BE2C (cell line): ENCODE results near the gene TGFBR3.

Experiments
- DNase-seq: peaks from one replicate; pipeline ENCODE4 v3.0.0-alpha.2; 2020
- H3K27me3 ChIP-seq: fragments of 250-450 bp; sonication (Bioruptor Pico); 2 replicates; pipeline ENCODE4 v1.5.1; 2020; ENCODE audit warnings: mild to moderate bottlenecking
- H3K36me3 ChIP-seq: fragments of 250-450 bp; sonication (Bioruptor Pico); 2 replicates; pipeline ENCODE4 v1.5.1; 2020; ENCODE audit warnings: mild to moderate bottlenecking
- H3K4me1 ChIP-seq: fragments of 250-450 bp; sonication (Bioruptor Pico); 2 replicates; pipeline ENCODE4 v1.5.1; 2020
- H3K4me3 ChIP-seq: 2 replicates; pipeline ENCODE4 v1.5.1; 2011; ENCODE audit warnings: low read depth, low read length
- H3K9me3 ChIP-seq: fragments of 250-450 bp; sonication (Bioruptor Pico); 2 replicates; pipeline ENCODE4 v1.5.1; 2020
- CTCF ChIP-seq: IDR thresholded peaks from 2 replicates; pipeline ENCODE4 v1.5.1; 2012; ENCODE audit warnings: mild to moderate bottlenecking, low read depth, low read length

The TGFBR3 gene

GRCh38 chr1:91872000-91872399 lies 14.0 kb downstream of the TGFBR3 start:
- Histone ChIP-seq H3K4me1 (no peaks in the 10 kb centered on the region), H3K4me3 (no peak overlapping the region), H3K9me3 (no peaks in the 10 kb centered on the region), H3K36me3 (no peaks in the 10 kb centered on the region), H3K27me3 (no peaks in the 10 kb centered on the region)
- TF ChIP-seq CTCF = no peak
- DNase-seq = no peak

DNA sequence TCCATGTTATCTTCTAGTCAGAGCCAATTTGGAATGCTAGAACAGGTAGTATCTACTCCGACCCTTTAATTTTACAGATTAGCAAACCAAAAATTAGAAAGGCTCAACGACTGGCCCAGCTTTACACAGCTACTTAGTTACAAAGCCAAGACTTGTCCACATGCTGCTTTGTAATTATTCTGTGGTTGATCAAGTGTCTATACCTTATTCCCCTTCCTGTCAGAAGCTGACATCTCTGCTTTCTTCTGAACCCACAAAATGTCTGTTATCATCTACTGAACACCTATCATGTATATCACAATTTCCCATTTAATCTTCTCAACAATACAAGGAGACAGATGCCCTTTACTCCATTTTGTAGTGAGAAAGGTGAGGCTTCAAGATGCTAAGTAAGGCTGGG lies 15.6 kb downstream of the TGFBR3 start:
- Histone ChIP-seq H3K27me3 (no peaks in the 10 kb centered on the region), H3K9me3 (no peaks in the 10 kb centered on the region), H3K4me1 (no peaks in the 10 kb centered on the region), H3K36me3 (no peaks in the 10 kb centered on the region), H3K4me3 (no peak overlapping the region)
- TF ChIP-seq CTCF = no peak
- DNase-seq = no peak

DNA sequence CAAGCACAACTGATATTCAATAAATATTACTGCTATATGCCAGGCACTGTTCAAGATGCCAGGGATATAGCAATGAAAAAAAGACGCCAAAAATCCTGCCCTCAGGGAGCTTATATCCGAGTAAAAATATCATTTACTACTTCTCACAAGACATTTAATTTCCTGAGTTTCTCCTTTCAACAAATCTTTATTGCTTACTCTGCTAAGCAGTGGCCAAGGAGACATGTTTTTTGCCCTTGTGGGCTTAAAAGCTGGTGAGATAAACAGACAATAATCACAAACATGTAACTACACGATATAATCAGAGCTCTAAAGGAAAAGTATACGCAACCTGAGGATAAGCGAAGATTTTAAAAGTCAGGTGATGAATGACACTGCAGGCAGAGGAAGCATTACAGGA lies 19.5 kb downstream of the TGFBR3 start:
- Histone ChIP-seq H3K9me3 (no peaks in the 10 kb centered on the region), H3K4me1 (no peaks in the 10 kb centered on the region), H3K27me3 (no peaks in the 10 kb centered on the region), H3K36me3 (no peaks in the 10 kb centered on the region), H3K4me3 (no peak overlapping the region)
- no peak for TF ChIP-seq CTCF
- no peak for DNase-seq

GRCh38 chr1:91864017-91864700 lies 21.8 kb downstream of the TGFBR3 start:
- Histone ChIP-seq H3K9me3 (no peaks in the 10 kb centered on the region), H3K27me3 (no peaks in the 10 kb centered on the region), H3K4me1 (no peaks in the 10 kb centered on the region), H3K36me3 (no peaks in the 10 kb centered on the region), H3K4me3 (no peak overlapping the region)
- no peak for DNase-seq
- TF ChIP-seq CTCF = no peak

DNA sequence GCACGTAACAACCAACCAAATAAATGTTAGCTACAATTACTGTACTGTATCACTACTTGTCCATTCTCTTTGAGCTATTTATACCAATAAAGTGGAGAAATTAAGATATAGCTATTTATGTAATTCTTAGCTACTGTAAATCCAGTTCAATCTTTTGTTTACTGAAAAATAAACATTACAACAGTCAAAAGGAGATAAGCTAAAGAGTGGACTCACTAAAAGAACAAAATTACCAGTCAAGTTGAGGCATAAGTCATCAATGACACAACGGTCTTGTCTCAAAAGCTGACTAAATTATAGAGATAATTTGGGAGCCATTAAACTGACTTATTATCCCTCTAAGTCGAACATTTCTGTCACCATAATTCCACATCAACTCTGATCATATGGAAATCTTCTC lies 22.5 kb downstream of the TGFBR3 start:
- no peaks in the 10 kb centered on the region for H3K27me3 ChIP-seq
- no peaks in the 10 kb centered on the region for H3K36me3 ChIP-seq
- no peak for DNase-seq
- H3K4me1 ChIP-seq = no peaks in the 10 kb centered on the region
- H3K9me3 ChIP-seq = no peaks in the 10 kb centered on the region
- no peak overlapping the region for H3K4me3 ChIP-seq
- no peak for TF ChIP-seq CTCF

- no peaks in the 10 kb centered on the region for H3K4me1 ChIP-seq
- H3K9me3 ChIP-seq = no peaks in the 10 kb centered on the region
- no peaks in the 10 kb centered on the region for H3K36me3 ChIP-seq
- H3K4me3 ChIP-seq = no peak overlapping the region
- no peak for TF ChIP-seq CTCF
- no peak for DNase-seq
- no peaks in the 10 kb centered on the region for H3K27me3 ChIP-seq
Observed at GRCh38 chr1:91862120-91862519, 23.8 kb downstream of the TGFBR3 start.
